A549 (cell line): ENCODE data around the gene SEPSECS. TPM values are rescaled to one million over a fixed set of nuclear protein-coding genes. Genes with fewer than 3 reads are reported as not detected.

Experiments used
- ATAC-seq, 2 experiments: fragments of 200-7000 bp in 1 of 2; fragments of >200 bp in 1 of 2; cut with Nextera tagmentation in 1 of 2; cut with Tn5 transposase in 1 of 2; 3 replicates each; pipeline versions ENCODE4 v1.8.0 to v1.9.1; 2018 to 2020; ENCODE audit warnings: mild to moderate bottlenecking in 1 of 2, moderate library complexity in 1 of 2
- CTCF ChIA-PET: fragments of 300-600 bp; sonication (Branson Sonifier 250); formaldehyde crosslinking; extraction: SDS; loops from one replicate; lab custom pipeline; 2021; ENCODE audit warnings: antibody characterized with exemption, inconsistent platforms; lab: Yijun Ruan, JAX
- POLR2A ChIA-PET: fragments of 350-600 bp; formaldehyde crosslinking; extraction: SDS; loops from one replicate; lab custom pipeline; 2021; ENCODE audit warnings: antibody characterized with exemption, inconsistent platforms; lab: Yijun Ruan, JAX
- DNase-seq, 2 experiments: peaks; one replicate each; pipeline versions ENCODE4 v3.0.0 to v3.0.0-alpha.2; 2011 to 2016; ENCODE audit warnings: low read depth in 1 of 2, low spot score in 1 of 2
- FAIRE-seq: peaks from 2 replicates; lab custom pipeline; 2011; peaks lifted over from hg19 to GRCh38; lab: Jason Lieb, UNC
- H3K27ac ChIP-seq, 2 experiments: fragments of >200 bp; sonication (Bioruptor Twin); formaldehyde crosslinking; 3 replicates each; pipeline ENCODE4 v1.5.1; 2016 to 2017
- H3K4me1 ChIP-seq: fragments of >200 bp; sonication (Bioruptor Twin); formaldehyde crosslinking; 3 replicates; pipeline ENCODE4 v1.6.1; 2016
- H3K4me2 ChIP-seq: fragments of >200 bp; sonication (Bioruptor Twin); formaldehyde crosslinking; 3 replicates; pipeline ENCODE4 v1.6.1; 2016
- H3K4me3 ChIP-seq: fragments of >200 bp; sonication (Bioruptor Twin); formaldehyde crosslinking; 3 replicates; pipeline ENCODE4 v1.5.1; 2016
- H3K9me3 ChIP-seq: fragments of >200 bp; sonication (Bioruptor Twin); formaldehyde crosslinking; 3 replicates; pipeline ENCODE4 v1.6.1; 2016
- ATOH8 ChIP-seq: fragments of 250-450 bp; sonication (Bioruptor Pico); IDR thresholded peaks from 2 replicates; pipeline ENCODE4 v1.5.0; 2020; ENCODE audit warnings: low read depth, mild to moderate bottlenecking, moderate library complexity
- BCL3 ChIP-seq: fragments of >200 bp; sonication (Bioruptor Twin); formaldehyde crosslinking; IDR thresholded peaks from 3 replicates; pipeline ENCODE4 v1.6.1; 2016
- BHLHE40 ChIP-seq: IDR thresholded peaks from 2 replicates; pipeline ENCODE4 v1.6.1; 2012; ENCODE audit warnings: low read depth, low read length, inconsistent platforms
- CBX2 ChIP-seq: fragments of 200-600 bp; sonication (generic); IDR thresholded peaks from 2 replicates; pipeline ENCODE4 v1.6.1; 2016; ENCODE audit warnings: low read depth, mild to moderate bottlenecking, borderline replicate concordance
- CHD4 ChIP-seq: fragments of 200-600 bp; sonication (generic); IDR thresholded peaks from 2 replicates; pipeline ENCODE4 v1.6.1; 2016; ENCODE audit warnings: antibody characterized with exemption, mild to moderate bottlenecking, borderline replicate concordance
- EHMT2 ChIP-seq: fragments of 200-600 bp; sonication (generic); IDR thresholded peaks from 2 replicates; pipeline ENCODE4 v1.6.1; 2016; ENCODE audit warnings: antibody characterized with exemption, low read depth, mild to moderate bottlenecking, moderate library complexity
- ESRRA ChIP-seq: fragments of 150-350 bp; IDR thresholded peaks from 2 replicates; pipeline ENCODE4 v1.6.1; 2014; ENCODE audit warnings: mild to moderate bottlenecking, low read length, borderline replicate concordance
- FOSB ChIP-seq: fragments of 250-450 bp; sonication (Bioruptor Pico); IDR thresholded peaks from 2 replicates; pipeline ENCODE4 v1.5.0; 2020; ENCODE audit warnings: mild to moderate bottlenecking, moderate library complexity
- FOSL2 ChIP-seq, 2 experiments: fragments of 450-650 bp in 1 of 2; fragments of >200 bp in 1 of 2; sonication (Bioruptor Twin) in 1 of 2; formaldehyde crosslinking; IDR thresholded peaks; 2 replicates each; pipeline versions ENCODE4 v1.5.0 to v1.6.1; 2016 to 2020; ENCODE audit warnings: mild to moderate bottlenecking in 1 of 2, moderate library complexity in 1 of 2
- JUN ChIP-seq, 2 experiments: fragments of >200 bp; sonication (Bioruptor Twin); formaldehyde crosslinking; IDR thresholded peaks; 2 replicates in 1 of 2; 3 replicates in 1 of 2; pipeline ENCODE4 v1.6.1; 2016 to 2017
- JUNB ChIP-seq: fragments of >200 bp; sonication (Bioruptor Twin); formaldehyde crosslinking; IDR thresholded peaks from 2 replicates; pipeline ENCODE4 v1.6.1; 2016
- KDM1A ChIP-seq: fragments of 200-600 bp; sonication (generic); IDR thresholded peaks from 2 replicates; pipeline ENCODE4 v1.6.1; 2016; ENCODE audit warnings: low read depth, mild to moderate bottlenecking
- NR3C1 ChIP-seq: fragments of >200 bp; sonication (Bioruptor Twin); formaldehyde crosslinking; IDR thresholded peaks from 3 replicates; pipeline ENCODE4 v1.6.1; 2017
- POLR2AphosphoS2 ChIP-seq: conservative IDR thresholded peaks from 2 replicates; pipeline ENCODE4 v1.6.1; 2012; ENCODE audit warnings: low read length, improper control_type of control experiment, inconsistent platforms
- RAD21 ChIP-seq, 2 experiments: fragments of >200 bp in 1 of 2; sonication (Bioruptor Twin) in 1 of 2; formaldehyde crosslinking in 1 of 2; IDR thresholded peaks in 1 of 2; conservative IDR thresholded peaks in 1 of 2; 2 replicates in 1 of 2; 3 replicates in 1 of 2; pipeline ENCODE4 v1.6.1; 2012 to 2018; ENCODE audit warnings: inconsistent platforms in 1 of 2
- REST ChIP-seq: fragments of 200-600 bp; sonication (generic); IDR thresholded peaks from 2 replicates; pipeline ENCODE4 v1.6.1; 2016; ENCODE audit warnings: antibody characterized with exemption, mild to moderate bottlenecking, moderate library complexity
- SMC3 ChIP-seq: fragments of >200 bp; sonication (Bioruptor Twin); formaldehyde crosslinking; IDR thresholded peaks from 3 replicates; pipeline ENCODE4 v1.6.1; 2018; ENCODE audit warnings: inconsistent platforms
- SREBF2 ChIP-seq: fragments of 450-650 bp; IDR thresholded peaks from 2 replicates; pipeline ENCODE4 v1.6.1; 2014; ENCODE audit warnings: mild to moderate bottlenecking, moderate library complexity
- ZC3H11A ChIP-seq: fragments of 450-650 bp; IDR thresholded peaks from 2 replicates; pipeline ENCODE4 v1.6.1; 2014; ENCODE audit warnings: antibody characterized with exemption, mild to moderate bottlenecking
- whole genome bisulfite sequencing: methylation state at CpG from one replicate; pipeline ENCODE4 v1.1.6; 2017; ENCODE audit errors: missing lambda C conversion rate; 5-methylcytosine and 5-hydroxymethylcytosine counted together
- polyA plus RNA-seq, 4 experiments: library from polyadenylated mRNA; depleted of rRNA in 3 of 4; stranded (reverse); fragments of >200 nt; fragmentation: RNase III in 1 of 4; extraction: RNeasy Plus Mini Kit Qiagen cat#74134 plus additional on column Dnase treatment in 1 of 4; gene quantifications; 2 replicates in 3 of 4; 3 replicates in 1 of 4; pipeline ENCODE4 v1.2.3, GENCODE V29; 2011 to 2017
- TF ChIP-seq, protein P1 (sequence below): fragments of 250-450 bp; sonication (Bioruptor Pico); IDR thresholded peaks from 2 replicates; pipeline ENCODE4 v1.5.0; 2021; ENCODE audit warnings: mild to moderate bottlenecking, moderate library complexity, borderline replicate concordance
- TF ChIP-seq, protein P2 (sequence below): fragments of 450-650 bp; IDR thresholded peaks from 2 replicates; pipeline ENCODE4 v1.6.1; 2014; ENCODE audit warnings: antibody characterized with exemption

Gene SEPSECS
- polyA plus RNA-seq, 2 of the 4 experiments (the other 2 are of a cell fraction): 2.9 to 9.7 TPM

GRCh38 chr4:25209702-25210101 lies 49.5 kb upstream of the SEPSECS start:
- no peak for FAIRE-seq
- DNase-seq: no peak
- 50% methylated on average over 1 of the region's 1 CpG for WGBS
- no peak for ATAC-seq
- H3K4me2 ChIP-seq: no peak overlapping the region
- no peak overlapping the region for H3K4me3 ChIP-seq
- H3K27ac ChIP-seq: no peak overlapping the region
- H3K4me1 ChIP-seq: no peaks in the 10 kb centered on the region
- TF ChIP-seq POLR2AphosphoS2 (no peak), ZC3H11A (no peak), CBX2 (no peak), ATOH8 (CRISPR knock-in tag) (no peak)
- TF ChIP-seq, protein P1, sequence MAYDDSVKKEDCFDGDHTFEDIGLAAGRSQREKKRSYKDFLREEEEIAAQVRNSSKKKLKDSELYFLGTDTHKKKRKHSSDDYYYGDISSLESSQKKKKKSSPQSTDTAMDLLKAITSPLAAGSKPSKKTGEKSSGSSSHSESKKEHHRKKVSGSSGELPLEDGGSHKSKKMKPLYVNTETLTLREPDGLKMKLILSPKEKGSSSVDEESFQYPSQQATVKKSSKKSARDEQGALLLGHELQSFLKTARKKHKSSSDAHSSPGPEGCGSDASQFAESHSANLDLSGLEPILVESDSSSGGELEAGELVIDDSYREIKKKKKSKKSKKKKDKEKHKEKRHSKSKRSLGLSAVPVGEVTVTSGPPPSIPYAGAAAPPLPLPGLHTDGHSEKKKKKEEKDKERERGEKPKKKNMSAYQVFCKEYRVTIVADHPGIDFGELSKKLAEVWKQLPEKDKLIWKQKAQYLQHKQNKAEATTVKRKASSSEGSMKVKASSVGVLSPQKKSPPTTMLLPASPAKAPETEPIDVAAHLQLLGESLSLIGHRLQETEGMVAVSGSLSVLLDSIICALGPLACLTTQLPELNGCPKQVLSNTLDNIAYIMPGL (CRISPR knock-in tag): no peak
- CTCF ChIA-PET: interaction anchor here (1.5 kb wide), 1 partner anchor 229 kb away, joined by 3 read pairs; no protein-coding TSS in a partner anchor
- H3K9me3 ChIP-seq: no peaks in the 10 kb centered on the region
- POLR2A ChIA-PET: no interaction called here

- no peak for DNase-seq
- no peaks in the 10 kb centered on the region for H3K4me1 ChIP-seq
- WGBS: 33% methylated on average over 1 of the region's 1 CpG
- no peak for ATAC-seq
- no peak for FAIRE-seq
- ChIA-PET POLR2A (no interaction called here), CTCF (no interaction called here)
- no peaks in the 10 kb centered on the region for H3K9me3 ChIP-seq
- H3K27ac ChIP-seq: no peak overlapping the region
- TF ChIP-seq FOSB: no peak
- no peak for TF ChIP-seq ATOH8 (CRISPR knock-in tag)
- no peak for TF ChIP-seq BCL3
- no peak for TF ChIP-seq KDM1A
- no peak for TF ChIP-seq EHMT2
- TF ChIP-seq FOSL2 (IDR thresholded peaks at IDR 0.05): no peak
- TF ChIP-seq FOSL2 (CRISPR knock-in tag; IDR thresholded peaks at IDR 0.05): no peak
- no peak for TF ChIP-seq JUNB
- TF ChIP-seq CHD4: no peak
- TF ChIP-seq NR3C1: no peak
- TF ChIP-seq SREBF2: no peak
- TF ChIP-seq REST: no peak
- no peak for TF ChIP-seq BHLHE40
- no peak for TF ChIP-seq ESRRA
- TF ChIP-seq SMC3: no peak
- TF ChIP-seq, protein P2, sequence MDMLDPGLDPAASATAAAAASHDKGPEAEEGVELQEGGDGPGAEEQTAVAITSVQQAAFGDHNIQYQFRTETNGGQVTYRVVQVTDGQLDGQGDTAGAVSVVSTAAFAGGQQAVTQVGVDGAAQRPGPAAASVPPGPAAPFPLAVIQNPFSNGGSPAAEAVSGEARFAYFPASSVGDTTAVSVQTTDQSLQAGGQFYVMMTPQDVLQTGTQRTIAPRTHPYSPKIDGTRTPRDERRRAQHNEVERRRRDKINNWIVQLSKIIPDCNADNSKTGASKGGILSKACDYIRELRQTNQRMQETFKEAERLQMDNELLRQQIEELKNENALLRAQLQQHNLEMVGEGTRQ: no peak
- TF ChIP-seq RAD21 (conservative IDR thresholded peaks at IDR 0.05 in 1 of 2, IDR thresholded peaks at IDR 0.05 in 1 of 2): no peak
- TF ChIP-seq JUN (IDR thresholded peaks at IDR 0.05): no peak
- TF ChIP-seq, all 56 proteins: peak for 0
- H3K4me2 ChIP-seq: no peak overlapping the region
- H3K4me3 ChIP-seq: no peak overlapping the region
Measured at GRCh38 chr4:25207997-25208396, 47.7 kb upstream of the SEPSECS start.
